GM10248 (cell line): Measurements from ENCODE around the gene ZCCHC2.

Experiments used
- CTCF ChIA-PET: fragments of 300-600 bp; sonication (Branson Sonifier 250); formaldehyde crosslinking; extraction: SDS; loops from one replicate; lab custom pipeline; 2021; ENCODE audit warnings: antibody characterized with exemption; lab: Yijun Ruan, JAX
- POLR2A ChIA-PET: fragments of 350-650 bp; sonication (Branson Sonifier 250); formaldehyde crosslinking; extraction: SDS; loops from one replicate; lab custom pipeline; 2020; ENCODE audit warnings: antibody characterized with exemption; lab: Yijun Ruan, JAX
- DNase-seq: peaks from one replicate; pipeline ENCODE4 v3.0.0; 2012; ENCODE audit errors: extremely low spot score
- CTCF ChIP-seq: IDR thresholded peaks from 2 replicates; pipeline ENCODE4 v1.5.1; 2012; ENCODE audit warnings: mild to moderate bottlenecking, low read depth; ENCODE audit errors: extremely low read depth, missing control alignments, control extremely low read depth

The ZCCHC2 gene

GRCh38 chr18:62523255-62523588, 397 bp downstream of the ZCCHC2 start:
- CTCF ChIA-PET = interaction anchor here (1.3 to 3.0 kb wide), 3 partner anchors 60 to 98 kb away, joined by 4 to 10 read pairs (median 4); no protein-coding TSS in a partner anchor
- POLR2A ChIA-PET = interaction anchor here (0.5 kb wide), 1 partner anchor 17 kb away, joined by 6 read pairs; no protein-coding TSS in a partner anchor
- TF ChIP-seq CTCF = no peak
- DNase-seq = peak; percentile 89

GRCh38 chr18:62523631-62524439, 1.0 kb downstream of the ZCCHC2 start:
- DNase-seq = no peak
- CTCF ChIA-PET = interaction anchor here (1.0 kb wide), 1 partner anchor 98 kb away, joined by 3 read pairs; no protein-coding TSS in a partner anchor
- no peak for TF ChIP-seq CTCF
- POLR2A ChIA-PET = no interaction called here

GRCh38 chr18:62524440-62525200, 1.8 kb downstream of the ZCCHC2 start:
- peak; percentile 54 for DNase-seq
- ChIA-PET CTCF (interaction anchor here (1.0 kb wide), 1 partner anchor 98 kb away, joined by 3 read pairs; no protein-coding TSS in a partner anchor), POLR2A (no interaction called here)
- TF ChIP-seq CTCF = no peak

GRCh38 chr18:62525608-62526007, 2.8 kb downstream of the ZCCHC2 start:
- ChIA-PET CTCF (no interaction called here), POLR2A (no interaction called here)
- no peak for DNase-seq
- no peak for TF ChIP-seq CTCF

- ChIA-PET POLR2A (interaction anchor here (0.7 kb wide), 1 partner anchor 60 kb away, joined by 5 read pairs; no protein-coding TSS in a partner anchor), CTCF (interaction anchor here (1.0 to 1.4 kb wide), 3 partner anchors 11 to 100 kb away, joined by 3 to 5 read pairs (median 3); no protein-coding TSS in a partner anchor)
- DNase-seq = peak; percentile 82
- TF ChIP-seq CTCF = no peak
Measured at GRCh38 chr18:62526098-62527025, 3.5 kb downstream of the ZCCHC2 start.
